OCI-LY7 (cell line): ENCODE measurements around the gene RSPH9. TPM values are rescaled to one million over a fixed set of nuclear protein-coding genes. Genes with fewer than 3 reads are reported as not detected.

Experiments used
- BruUV-seq: library from RNA; stranded (reverse); fragments of 400-500 nt; replicated peaks from 2 replicates; lab custom pipeline; 2021; lab: Mats Ljungman, UMichigan
- CTCF ChIA-PET: fragments of 300-600 bp; sonication (Branson Sonifier 250); formaldehyde crosslinking; loops from one replicate; lab custom pipeline; 2022; ENCODE audit warnings: antibody characterized with exemption; ENCODE audit not compliant: unreplicated experiment; lab: Charles Lee
- POLR2A ChIA-PET: fragments of 300-600 bp; sonication (Branson Sonifier 250); formaldehyde crosslinking; loops from one replicate; lab custom pipeline; 2022; ENCODE audit warnings: antibody characterized with exemption; lab: Charles Lee
- DNase-seq: peaks from one replicate; pipeline ENCODE4 v3.0.0-alpha.2; 2015; ENCODE audit warnings: low spot score
- H2AFZ ChIP-seq: fragments of 200-600 bp; sonication (generic), shearing (Covaris generic); 2 replicates; pipeline ENCODE4 v1.6.1; 2014; ENCODE audit warnings: mild to moderate bottlenecking, antibody characterized with exemption, low read length, moderate library complexity
- H3K27ac ChIP-seq: fragments of 200-600 bp; sonication (generic); 2 replicates; pipeline ENCODE4 v1.5.1; 2014; ENCODE audit warnings: mixed run types, low read depth, mild to moderate bottlenecking, moderate library complexity, low read length, inconsistent platforms; ENCODE audit not compliant: poor library complexity, severe bottlenecking
- H3K36me3 ChIP-seq: fragments of 200-600 bp; sonication (generic); 2 replicates; pipeline ENCODE4 v1.6.1; 2014; ENCODE audit warnings: mild to moderate bottlenecking, antibody characterized with exemption, low read length, moderate library complexity, mixed read lengths; ENCODE audit not compliant: insufficient read depth
- H3K4me1 ChIP-seq: fragments of 200-600 bp; sonication (generic); 2 replicates; pipeline ENCODE4 v1.5.1; 2014; ENCODE audit warnings: mild to moderate bottlenecking, low read length; ENCODE audit not compliant: insufficient read depth, poor library complexity, severe bottlenecking
- H3K4me2 ChIP-seq: fragments of 200-600 bp; sonication (generic); 2 replicates; pipeline ENCODE4 v1.6.1; 2014; ENCODE audit warnings: mild to moderate bottlenecking, low read length
- H3K4me3 ChIP-seq: fragments of 200-600 bp; sonication (generic); 2 replicates; pipeline ENCODE4 v1.5.1; 2014; ENCODE audit warnings: mild to moderate bottlenecking, low read depth, low read length; ENCODE audit not compliant: poor library complexity, severe bottlenecking
- H3K79me2 ChIP-seq: fragments of 200-600 bp; sonication (generic); 2 replicates; pipeline ENCODE4 v1.6.1; 2016; ENCODE audit warnings: low read depth, mild to moderate bottlenecking, low read length, moderate library complexity, mixed read lengths; ENCODE audit not compliant: insufficient read depth
- H3K9me2 ChIP-seq: fragments of 200-600 bp; sonication (generic); 2 replicates; pipeline ENCODE4 v1.6.1; 2016; ENCODE audit warnings: mild to moderate bottlenecking, low read length, mixed read lengths; ENCODE audit not compliant: insufficient read depth
- H3K9me3 ChIP-seq: fragments of 200-600 bp; sonication (generic); 2 replicates; pipeline ENCODE4 v1.6.1; 2014; ENCODE audit warnings: mild to moderate bottlenecking, mixed run types, low read length, mixed read lengths
- H4K20me1 ChIP-seq: fragments of 200-600 bp; sonication (generic); 2 replicates; pipeline ENCODE4 v1.6.1; 2014; ENCODE audit warnings: mild to moderate bottlenecking, antibody characterized with exemption, low read length, moderate library complexity, mixed read lengths; ENCODE audit not compliant: insufficient read depth
- CTCF ChIP-seq: fragments of 200-600 bp; sonication (generic); conservative IDR thresholded peaks from 2 replicates; pipeline ENCODE4 v1.5.1; 2014; ENCODE audit warnings: mild to moderate bottlenecking, antibody characterized with exemption, low read length, moderate library complexity, mixed read lengths
- EZH2phosphoT487 ChIP-seq: fragments of 200-600 bp; sonication (generic); IDR thresholded peaks from 2 replicates; pipeline ENCODE4 v1.6.1; 2018; ENCODE audit warnings: low read depth, borderline replicate concordance, mild to moderate bottlenecking, mixed run types, antibody characterized with exemption, low read length, moderate library complexity, mixed read lengths
- intact Hi-C: fragments of 100-400 bp; cut with micrococcal nuclease; formaldehyde crosslinking; loops from one replicate; pipeline ENCODE4 v1.10.0; 2022; ENCODE audit not compliant: unreplicated experiment
- total RNA-seq, 2 experiments: library from RNA; depleted of rRNA in 1 of 2; stranded (reverse); fragments of >200 nt in 1 of 2; shearing (Covaris generic) in 1 of 2; gene quantifications; 2 replicates each; pipeline ENCODE4 v1.2.3, GENCODE V29; 2014 to 2022

RSPH9 gene
- total RNA-seq, 2 experiments from 2014 or later: 0.28 TPM; not detected in 1

GRCh38 chr6:43671801-43672690 lies 27.2 kb downstream of the RSPH9 start:
- no TSS peak for BruUV-seq
- Histone ChIP-seq H3K36me3 (peaks cover 65% of the 10 kb centered on the region), H2AFZ (no peak overlapping the region), H3K4me1 (peaks cover 10% of the 10 kb centered on the region), H3K4me2 (no peak overlapping the region), H3K27ac (no peak overlapping the region), H3K79me2 (no peaks in the 10 kb centered on the region), H4K20me1 (no peaks in the 10 kb centered on the region), H3K9me2 (no peaks in the 10 kb centered on the region), H3K4me3 (no peak overlapping the region), H3K9me3 (no peaks in the 10 kb centered on the region)
- POLR2A ChIA-PET: interaction anchor here (0.7 to 1.1 kb wide), 2 partner anchors 43 to 254 kb away, joined by 3 read pairs; no protein-coding TSS in a partner anchor
- intact Hi-C loops: no loop called here
- DNase-seq: no peak
- TF ChIP-seq CTCF (no peak), EZH2phosphoT487 (no peak)
- CTCF ChIA-PET: no interaction called here

- BruUV-seq: no TSS peak
These were observed 28.7 kb downstream of the RSPH9 start for GRCh38 chr6:43673444-43674084.

More at GRCh38 chr6:43673444-43674084, 28.7 kb downstream of the RSPH9 start:
- DNase-seq: no peak
- Histone ChIP-seq H3K9me2 (no peaks in the 10 kb centered on the region), H3K79me2 (no peaks in the 10 kb centered on the region), H3K4me1 (no peaks in the 10 kb centered on the region), H3K9me3 (no peaks in the 10 kb centered on the region), H3K27ac (no peak overlapping the region), H3K4me3 (no peak overlapping the region), H3K36me3 (peaks cover 80% of the 10 kb centered on the region), H4K20me1 (no peaks in the 10 kb centered on the region), H2AFZ (no peak overlapping the region), H3K4me2 (no peak overlapping the region)
- TF ChIP-seq CTCF: no peak
- no peak for TF ChIP-seq EZH2phosphoT487
- ChIA-PET POLR2A (interaction anchor here (0.6 kb wide), 1 partner anchor 1327 kb away, joined by 6 read pairs; no protein-coding TSS in a partner anchor), CTCF (no interaction called here)
- intact Hi-C loops: no loop called here
